Chondrocyte (in vitro differentiated cells): Measurements from ENCODE around the gene PREP. TPM values are rescaled to one million over a fixed set of nuclear protein-coding genes. Genes with fewer than 3 reads are reported as not detected.

Experiments used
- DNase-seq: peaks from one replicate; pipeline ENCODE4 v3.0.0; 2021; ENCODE audit warnings: mixed read lengths, low spot score
- H3K27ac Mint-ChIP-seq: one replicate; pipeline ENCODE4 v1.8.0; 2021; ENCODE audit warnings: mild to moderate bottlenecking, moderate library complexity, mixed read lengths; ENCODE audit not compliant: unreplicated experiment
- H3K27me3 Mint-ChIP-seq: 2 replicates; pipeline ENCODE4 v1.8.0; 2021; ENCODE audit warnings: low read depth, mixed read lengths
- H3K36me3 Mint-ChIP-seq: 2 replicates; pipeline ENCODE4 v1.8.0; 2021; ENCODE audit warnings: low read depth, mixed read lengths
- H3K4me1 Mint-ChIP-seq: 2 replicates; pipeline ENCODE4 v1.8.0; 2021; ENCODE audit warnings: low read depth, mild to moderate bottlenecking, mixed read lengths
- H3K4me3 Mint-ChIP-seq: one replicate; pipeline ENCODE4 v1.8.0; 2021; ENCODE audit warnings: mild to moderate bottlenecking, moderate library complexity, mixed read lengths; ENCODE audit not compliant: unreplicated experiment
- H3K9me3 Mint-ChIP-seq: 2 replicates; pipeline ENCODE4 v1.8.0; 2021; ENCODE audit warnings: low read depth, mixed read lengths
- CTCF ChIP-seq: fragments of 200-600 bp; sonication (generic); IDR thresholded peaks from 2 replicates; pipeline ENCODE4 v1.5.0; 2021; ENCODE audit warnings: antibody characterized with exemption, mild to moderate bottlenecking, moderate library complexity
- total RNA-seq: library from RNA; stranded (reverse); gene quantifications from 3 replicates; pipeline ENCODE4 v1.2.1, GENCODE V29; 2021

Gene PREP
- total RNA-seq, 1 donor from 2014 or later, result 32.9 TPM

GRCh38 chr6:105442369-105442768 lies 39.5 kb upstream of the PREP start:
- H3K27ac Mint-ChIP-seq, result no peak overlapping the region
- H3K27me3 Mint-ChIP-seq, result no peaks in the 10 kb centered on the region
- H3K9me3 Mint-ChIP-seq, result no peaks in the 10 kb centered on the region
- no peaks in the 10 kb centered on the region for H3K36me3 Mint-ChIP-seq
- no peaks in the 10 kb centered on the region for H3K4me1 Mint-ChIP-seq
- no peak for TF ChIP-seq CTCF
- DNase-seq, result no peak
- H3K4me3 Mint-ChIP-seq, result no peak overlapping the region

- no peak overlapping the region for H3K27ac Mint-ChIP-seq
- H3K36me3 Mint-ChIP-seq, result no peaks in the 10 kb centered on the region
- H3K4me3 Mint-ChIP-seq, result no peak overlapping the region
- H3K27me3 Mint-ChIP-seq, result no peaks in the 10 kb centered on the region
- H3K9me3 Mint-ChIP-seq, result no peaks in the 10 kb centered on the region
- peaks cover 6% of the 10 kb centered on the region for H3K4me1 Mint-ChIP-seq
- no peak for DNase-seq
- no peak for TF ChIP-seq CTCF
Observed at GRCh38 chr6:105437236-105437635, 34.4 kb upstream of the PREP start.

GRCh38 chr6:105433723-105434122 lies 30.8 kb upstream of the PREP start:
- Mint-ChIP-seq H3K4me3 (no peak overlapping the region), H3K27me3 (no peaks in the 10 kb centered on the region), H3K4me1 (peaks cover 15% of the 10 kb centered on the region), H3K27ac (no peak overlapping the region), H3K9me3 (no peaks in the 10 kb centered on the region), H3K36me3 (no peaks in the 10 kb centered on the region)
- DNase-seq, result no peak
- TF ChIP-seq CTCF, result no peak

- no peak for TF ChIP-seq CTCF
- Mint-ChIP-seq H3K4me3 (no peak overlapping the region), H3K9me3 (no peaks in the 10 kb centered on the region), H3K36me3 (no peaks in the 10 kb centered on the region), H3K27ac (no peak overlapping the region), H3K4me1 (peaks cover 24% of the 10 kb centered on the region), H3K27me3 (no peaks in the 10 kb centered on the region)
- no peak for DNase-seq
Observed at GRCh38 chr6:105432797-105433196, 29.9 kb upstream of the PREP start.

GRCh38 chr6:105431226-105431625 lies 28.3 kb upstream of the PREP start:
- peak; percentile 88 for TF ChIP-seq CTCF
- no peak for DNase-seq
- peaks cover 3% of the 10 kb centered on the region for H3K9me3 Mint-ChIP-seq

More at GRCh38 chr6:105431226-105431625, 28.3 kb upstream of the PREP start:
- Mint-ChIP-seq H3K36me3 (no peaks in the 10 kb centered on the region), H3K27me3 (no peaks in the 10 kb centered on the region), H3K4me3 (no peak overlapping the region), H3K4me1 (peaks cover 28% of the 10 kb centered on the region), H3K27ac (no peak overlapping the region)
